GM20431 (cell line): ENCODE measurements around the gene SH3TC1.

Experiments used
- in situ Hi-C: fragments of 300-500 bp; cut with MseI, MboI; formaldehyde crosslinking; loops from one replicate; pipeline ENCODE4 v1.15.0; 2020; ENCODE audit warnings: low sequenced_read_pairs; ENCODE audit not compliant: unreplicated experiment

The SH3TC1 gene

DNA sequence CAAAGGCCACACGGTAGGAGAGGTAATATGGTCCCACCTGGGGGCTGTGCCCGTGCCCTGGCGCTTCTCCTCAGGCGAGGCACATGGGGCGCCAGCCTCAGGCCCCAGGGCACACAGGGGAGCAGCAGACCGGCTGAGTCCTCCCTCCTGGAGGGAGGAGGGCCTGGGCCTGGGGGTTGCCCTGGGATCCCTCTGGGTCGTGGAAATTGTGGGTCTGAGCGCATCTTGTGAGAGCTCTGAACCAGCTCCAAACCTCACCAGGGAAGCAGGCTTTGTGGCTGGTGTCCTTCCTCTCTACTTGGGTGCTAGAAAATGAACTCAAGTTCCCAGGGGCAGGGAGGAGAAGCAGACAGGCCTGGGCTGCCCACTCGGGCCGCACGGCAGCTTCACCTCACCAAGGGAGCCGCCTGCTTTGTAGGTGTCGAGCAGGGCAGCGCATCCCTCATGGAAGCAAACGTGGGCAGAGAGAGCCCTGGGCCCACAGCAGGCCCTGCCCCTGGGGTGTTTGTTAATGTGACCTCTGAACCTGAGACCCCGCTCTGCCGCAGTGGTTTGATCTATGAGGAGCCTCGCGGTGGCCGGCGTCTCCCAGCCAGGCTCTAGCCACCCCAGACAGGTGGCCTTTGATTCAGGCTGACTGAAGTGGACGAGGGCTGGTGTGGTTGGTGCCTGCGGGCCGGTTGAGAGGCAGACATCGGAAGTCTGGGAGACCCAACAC, 81.2 kb downstream of the SH3TC1 start:
- in situ Hi-C loops, result no loop called here

DNA sequence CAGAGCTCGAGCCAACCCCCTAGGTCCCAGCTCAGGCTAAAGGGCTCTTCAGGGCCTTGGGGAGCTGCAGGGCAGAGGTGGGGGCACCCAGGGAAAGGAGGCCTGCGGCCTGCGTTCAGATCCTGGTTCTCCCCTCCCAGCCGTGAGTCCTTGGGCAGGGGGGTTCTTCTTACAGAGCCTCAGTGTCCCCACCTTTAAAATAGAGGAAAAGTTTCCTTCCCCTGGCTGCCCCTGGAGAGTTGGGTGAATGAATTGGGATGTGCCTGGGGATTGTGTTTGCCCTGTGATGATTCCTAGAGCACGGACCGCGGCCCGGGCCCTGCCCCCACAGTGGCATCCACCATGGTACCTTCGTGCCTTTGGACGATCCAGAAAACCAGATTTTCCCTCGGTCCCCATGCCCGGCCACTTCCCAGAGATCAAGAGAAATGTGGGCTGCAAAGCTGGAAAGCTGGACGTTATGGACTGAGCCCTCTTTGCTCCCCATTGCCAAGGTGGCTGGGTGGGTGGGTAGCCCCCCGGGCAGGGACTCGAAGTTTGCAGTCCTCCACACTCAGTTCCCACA, 81.9 kb downstream of the SH3TC1 start:
- in situ Hi-C loops, result no loop called here

DNA sequence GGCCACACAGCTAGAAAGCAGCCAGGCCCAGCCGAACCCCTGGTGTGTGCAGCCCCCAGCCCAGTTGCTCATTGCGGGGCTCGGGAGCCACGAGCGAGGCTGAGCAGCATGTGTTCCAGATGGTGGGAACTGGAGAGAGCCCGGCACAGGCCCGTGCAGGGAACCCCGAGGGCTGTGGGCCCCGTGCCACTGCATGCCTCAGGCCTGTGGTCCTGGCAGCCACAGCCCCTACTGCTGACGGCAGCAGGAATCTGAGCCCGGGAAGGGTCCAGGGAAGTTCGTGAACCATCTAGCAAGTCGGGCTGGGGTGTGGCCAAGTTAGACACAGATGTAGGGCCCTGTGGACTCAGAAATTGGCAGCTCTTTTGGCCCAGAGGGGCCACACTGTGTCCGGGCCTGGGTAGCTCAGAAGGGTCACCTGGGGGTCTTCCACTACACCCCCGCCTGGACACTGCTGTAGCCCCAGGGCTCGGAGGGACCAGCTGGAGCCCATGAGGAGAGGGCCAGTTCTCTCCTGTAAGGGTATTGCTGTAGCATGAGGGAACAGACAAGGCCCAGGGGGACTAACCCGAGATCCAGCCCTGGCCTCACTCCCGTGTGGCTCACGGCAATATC, 82.5 kb downstream of the SH3TC1 start:
- in situ Hi-C loops, result no loop called here

DNA sequence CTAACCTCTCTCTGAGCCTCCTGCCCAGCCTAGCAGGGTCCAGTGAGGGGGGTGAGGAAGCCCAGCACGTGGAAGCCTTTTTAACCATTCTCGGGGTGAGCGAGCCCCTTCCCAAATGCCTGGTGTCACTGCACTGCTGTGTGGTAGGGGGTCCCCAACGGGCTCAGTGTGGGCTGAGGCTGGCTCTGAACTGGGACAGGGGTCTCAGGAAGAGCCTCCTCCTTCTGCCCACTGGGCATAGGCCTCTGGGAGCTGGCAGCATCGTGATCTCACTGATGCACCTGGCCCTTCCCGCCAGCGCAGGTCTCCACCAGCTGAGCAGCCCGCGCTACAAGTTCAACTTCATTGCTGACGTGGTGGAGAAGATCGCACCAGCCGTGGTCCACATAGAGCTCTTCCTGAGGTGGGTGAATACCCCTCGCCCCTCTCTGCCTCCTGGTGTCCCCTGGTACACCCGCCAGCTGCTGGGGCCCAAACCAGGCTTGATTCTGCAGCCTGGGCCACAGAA, 83.1 kb downstream of the SH3TC1 start:
- in situ Hi-C loops, result no loop called here

DNA sequence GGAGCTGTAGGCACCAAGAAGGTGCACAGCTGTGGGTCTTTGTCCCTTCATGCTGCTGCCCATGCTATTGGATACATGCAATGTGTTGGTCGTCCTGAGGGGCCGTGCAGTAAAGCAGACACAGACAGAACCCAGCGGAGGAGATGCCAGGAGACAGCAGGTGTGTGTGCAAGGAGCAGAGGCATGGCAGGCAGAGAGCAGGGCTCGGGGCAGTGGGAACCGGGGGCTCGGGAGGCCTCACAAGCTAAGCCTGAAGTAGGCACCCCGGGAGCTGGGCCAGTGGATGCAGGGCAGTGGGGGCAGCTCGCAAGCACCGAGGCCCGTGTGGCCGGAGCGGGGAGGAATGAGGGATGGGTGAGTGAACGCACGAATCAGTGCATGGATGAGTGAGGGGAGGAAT, 83.7 kb downstream of the SH3TC1 start:
- in situ Hi-C loops, result no loop called here

DNA sequence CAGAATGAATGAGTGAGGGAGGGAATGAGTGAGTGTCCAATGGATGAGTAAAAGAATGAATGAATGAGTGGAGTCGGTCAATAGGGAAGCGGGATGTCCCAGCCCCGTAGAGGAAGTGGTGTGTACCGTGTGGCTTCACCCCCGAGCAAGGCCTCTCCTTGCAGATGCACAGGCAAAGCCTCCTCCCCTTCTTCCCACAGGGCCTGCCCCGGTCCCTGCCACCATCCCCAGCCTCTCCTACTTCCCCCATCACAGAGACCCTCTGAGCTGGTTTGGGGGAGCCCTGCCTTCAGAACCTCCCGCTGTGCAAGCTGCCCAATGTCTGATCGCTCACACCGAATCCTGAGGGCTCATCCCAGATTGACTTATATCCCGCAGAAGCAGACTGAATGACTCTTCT, 84.1 kb downstream of the SH3TC1 start:
- in situ Hi-C loops, result no loop called here

DNA sequence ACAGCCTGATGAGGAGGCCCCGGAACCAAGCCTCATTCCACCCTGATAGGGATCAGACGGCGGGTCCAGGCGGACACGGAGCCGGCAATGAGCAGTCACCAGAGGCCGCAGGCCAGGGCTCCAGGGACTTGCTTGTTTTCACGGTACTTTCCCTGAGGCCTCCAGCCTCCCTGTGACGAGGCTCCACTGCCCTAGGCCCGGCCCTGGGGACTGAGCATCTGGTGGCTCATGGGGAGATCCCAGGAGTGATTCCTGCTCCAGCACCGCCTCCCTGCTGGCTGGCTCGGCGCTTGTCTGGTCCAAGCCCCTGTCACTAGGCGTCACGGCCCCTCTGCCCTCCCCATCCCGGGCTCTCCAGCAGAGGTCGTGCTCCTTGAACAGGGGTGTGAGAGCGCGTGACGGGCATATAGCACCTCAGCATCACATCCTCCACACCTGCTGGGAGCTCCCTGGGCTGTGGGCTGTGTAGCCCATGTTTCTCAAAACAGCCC, 84.6 kb downstream of the SH3TC1 start:
- in situ Hi-C loops, result no loop called here

DNA sequence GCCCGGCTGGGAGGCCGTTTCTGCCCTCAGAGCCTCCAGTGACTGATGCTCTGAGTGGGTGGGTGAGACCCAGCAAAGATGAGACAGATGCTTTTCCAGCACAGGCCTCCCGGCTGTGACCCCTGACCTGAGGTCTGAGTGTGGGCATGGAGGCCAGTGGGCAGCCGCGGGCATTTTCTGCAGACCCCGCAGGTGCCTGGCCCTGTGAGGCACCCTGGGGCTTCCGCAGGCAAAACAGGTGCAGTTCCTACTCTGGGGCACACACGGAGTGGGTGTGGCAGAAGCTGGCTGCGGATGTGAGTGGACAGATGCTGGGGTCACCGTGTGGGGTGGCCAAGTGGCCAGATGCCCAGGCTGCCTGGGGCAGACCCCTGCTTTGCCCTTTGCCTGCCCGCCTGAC, 85.3 kb downstream of the SH3TC1 start:
- in situ Hi-C loops, result no loop called here

DNA sequence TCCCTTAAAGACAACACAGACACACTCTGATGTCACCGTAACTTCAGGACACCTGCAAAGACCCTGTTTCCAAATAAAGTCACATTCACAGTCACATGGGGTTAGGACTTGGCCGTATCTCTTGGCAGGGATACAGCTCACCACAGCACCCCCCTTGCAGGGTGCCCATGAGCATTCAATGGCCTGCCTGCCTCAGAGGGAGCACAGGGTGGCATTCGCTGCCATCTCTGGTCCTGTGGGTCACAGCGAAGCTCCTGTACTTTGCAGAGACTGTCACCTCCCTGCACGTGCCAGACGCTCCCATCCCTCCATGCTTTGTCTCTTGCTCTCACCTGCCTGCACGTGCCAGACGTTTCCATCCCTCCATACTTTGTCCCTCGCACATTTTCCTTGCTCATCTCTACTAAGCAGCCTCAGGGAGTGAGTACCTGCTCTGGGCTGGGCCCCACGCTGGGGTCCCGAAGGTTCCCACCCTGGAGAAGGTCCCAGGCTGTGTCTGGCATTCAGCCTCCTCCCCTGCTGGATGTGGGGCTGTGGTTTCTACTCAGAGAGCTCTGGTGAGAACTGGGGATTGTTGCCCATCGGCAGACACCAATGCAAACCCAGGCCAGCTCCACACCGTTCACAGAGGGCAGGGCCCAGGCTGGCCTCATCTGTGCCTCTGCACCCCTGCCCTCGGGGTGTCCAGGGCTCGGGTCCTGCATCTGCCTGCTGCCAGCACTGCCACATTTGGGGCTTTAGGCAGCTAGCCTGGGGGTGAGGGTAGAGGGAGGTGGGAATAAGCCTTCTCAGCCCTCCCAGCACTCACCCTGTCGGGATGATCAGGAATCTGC, 86.3 kb downstream of the SH3TC1 start:
- in situ Hi-C loops, result no loop called here

DNA sequence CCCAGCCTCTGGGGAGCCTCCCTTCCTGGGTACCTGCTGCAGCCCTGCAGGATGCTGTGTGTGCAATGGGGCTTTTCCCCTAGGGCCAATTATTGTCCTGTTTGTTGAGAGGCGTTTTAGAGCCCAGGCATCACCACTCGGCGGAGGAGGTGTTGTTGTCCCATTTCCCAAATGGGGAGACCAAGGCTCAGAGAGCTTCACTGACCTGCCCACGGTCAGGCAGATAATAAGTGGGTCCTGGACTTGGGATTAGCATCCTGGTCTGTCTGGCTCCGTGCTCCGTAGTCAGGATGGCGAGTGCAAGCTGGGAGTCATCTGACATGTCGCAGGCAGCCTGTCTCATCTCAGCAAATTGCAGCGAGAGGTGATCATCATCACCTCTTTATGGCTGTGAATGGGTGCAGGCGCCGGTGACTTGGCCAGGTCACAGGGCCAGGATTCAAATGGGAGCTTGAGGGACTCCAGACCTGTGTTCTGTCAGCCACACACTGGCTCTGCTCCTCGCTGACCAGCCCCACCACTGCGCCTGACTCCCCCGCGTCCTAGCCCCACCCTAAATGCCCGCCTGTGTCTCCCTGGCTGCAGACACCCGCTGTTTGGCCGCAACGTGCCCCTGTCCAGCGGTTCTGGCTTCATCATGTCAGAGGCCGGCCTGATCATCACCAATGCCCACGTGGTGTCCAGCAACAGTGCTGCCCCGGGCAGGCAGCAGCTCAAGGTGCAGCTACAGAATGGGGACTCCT, 87.1 kb downstream of the SH3TC1 start:
- in situ Hi-C loops, result no loop called here

DNA sequence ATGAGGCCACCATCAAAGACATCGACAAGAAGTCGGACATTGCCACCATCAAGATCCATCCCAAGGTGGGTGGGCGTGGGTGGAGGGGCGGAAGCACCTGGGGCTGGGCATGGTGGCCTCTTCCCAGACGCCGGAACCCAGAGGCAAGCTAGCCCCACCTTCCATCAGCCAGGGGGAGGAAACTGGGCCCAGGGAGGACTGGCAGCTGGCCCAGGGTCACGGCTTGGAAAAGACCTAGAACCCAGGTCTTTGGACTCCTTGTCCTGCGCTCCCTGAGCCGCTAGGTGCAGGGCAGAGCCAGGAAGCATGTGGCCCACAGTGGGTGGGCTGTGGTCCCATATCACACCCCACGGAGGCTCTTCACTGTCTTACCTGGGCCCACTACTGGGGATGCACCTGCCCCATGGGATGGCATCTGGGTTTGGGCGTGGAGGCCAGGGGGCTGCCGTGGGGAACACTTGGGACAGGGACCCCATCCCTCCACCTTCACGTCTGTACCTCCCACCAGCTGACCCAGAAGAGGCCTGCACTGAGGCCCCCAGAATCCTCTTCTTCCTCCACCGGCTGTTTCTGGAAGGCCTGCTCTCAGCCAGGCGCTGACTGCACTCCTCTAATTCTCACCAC, 87.7 kb downstream of the SH3TC1 start:
- in situ Hi-C loops, result no loop called here

DNA sequence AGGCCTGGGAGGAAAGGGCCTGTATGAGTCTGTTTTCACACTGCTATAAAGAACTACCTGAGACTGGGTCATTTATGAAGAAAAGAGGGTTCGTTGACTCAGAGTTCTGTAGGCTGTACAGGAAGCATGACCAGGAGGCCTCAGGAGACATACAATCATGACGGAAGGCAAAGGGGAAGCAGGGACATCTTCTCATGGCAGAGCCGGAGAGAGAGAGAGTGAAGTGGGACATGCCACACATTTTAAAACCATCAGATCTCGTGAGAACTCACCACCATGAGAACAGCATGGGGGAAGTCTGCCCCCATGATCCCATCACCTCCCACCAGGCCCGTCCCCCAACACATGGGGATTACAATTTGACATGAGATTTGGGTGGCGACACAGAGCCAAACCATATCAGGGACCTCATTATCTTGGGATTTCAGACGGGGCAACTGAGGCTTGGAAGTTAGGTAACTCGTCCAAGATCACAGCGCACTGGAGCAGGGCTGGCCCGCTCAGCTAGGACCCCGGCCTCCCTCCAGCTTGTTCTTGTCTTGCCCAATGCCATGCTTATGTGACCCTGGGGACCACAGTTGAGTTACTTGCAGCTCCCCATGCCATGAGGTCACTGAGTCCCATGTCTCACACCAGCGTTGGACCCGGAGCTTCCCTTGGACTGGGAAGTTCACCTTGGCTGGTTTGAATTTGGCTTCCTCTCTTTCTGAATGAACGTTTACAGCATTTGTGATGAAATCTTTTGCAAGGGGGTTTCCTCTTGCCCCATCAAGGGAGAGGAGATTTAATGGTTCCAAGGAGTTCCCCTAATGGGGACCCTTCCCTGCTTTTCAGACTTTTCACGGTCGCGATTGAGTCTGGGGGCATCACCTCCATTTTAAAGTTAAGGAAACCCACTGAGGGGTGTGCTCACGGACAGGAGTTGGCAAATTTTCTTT, 88.5 kb downstream of the SH3TC1 start:
- in situ Hi-C loops, result no loop called here

DNA sequence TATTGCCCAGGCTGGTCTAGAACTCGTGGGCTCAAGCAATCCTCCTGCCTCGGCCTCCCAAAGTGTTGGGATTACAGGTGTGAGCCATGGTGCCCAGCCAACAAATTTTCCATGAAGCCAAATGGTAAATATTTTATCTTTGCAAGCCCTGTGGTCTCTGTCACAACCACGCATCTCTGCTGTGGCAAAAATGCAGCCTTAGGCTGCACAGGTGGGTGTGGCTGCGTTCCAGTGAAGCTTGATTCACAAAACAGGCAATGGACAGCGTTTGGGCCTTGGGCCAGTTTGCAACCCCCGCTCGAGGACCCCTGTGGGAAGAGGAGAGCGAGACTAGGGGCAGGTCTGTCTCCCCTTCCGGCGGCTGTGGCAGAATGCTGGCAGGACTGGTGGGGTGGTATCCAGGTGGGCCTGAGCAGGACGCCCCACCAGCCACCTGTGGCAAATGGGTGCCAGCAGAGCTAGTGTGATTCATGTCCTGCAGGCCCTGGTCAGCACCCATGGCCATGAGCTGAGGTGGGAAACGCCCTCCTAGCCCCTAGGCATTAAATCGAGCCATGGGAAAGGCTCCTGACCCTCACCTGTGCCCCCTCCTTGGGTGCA, 90.2 kb downstream of the SH3TC1 start:
- in situ Hi-C loops, result no loop called here

DNA sequence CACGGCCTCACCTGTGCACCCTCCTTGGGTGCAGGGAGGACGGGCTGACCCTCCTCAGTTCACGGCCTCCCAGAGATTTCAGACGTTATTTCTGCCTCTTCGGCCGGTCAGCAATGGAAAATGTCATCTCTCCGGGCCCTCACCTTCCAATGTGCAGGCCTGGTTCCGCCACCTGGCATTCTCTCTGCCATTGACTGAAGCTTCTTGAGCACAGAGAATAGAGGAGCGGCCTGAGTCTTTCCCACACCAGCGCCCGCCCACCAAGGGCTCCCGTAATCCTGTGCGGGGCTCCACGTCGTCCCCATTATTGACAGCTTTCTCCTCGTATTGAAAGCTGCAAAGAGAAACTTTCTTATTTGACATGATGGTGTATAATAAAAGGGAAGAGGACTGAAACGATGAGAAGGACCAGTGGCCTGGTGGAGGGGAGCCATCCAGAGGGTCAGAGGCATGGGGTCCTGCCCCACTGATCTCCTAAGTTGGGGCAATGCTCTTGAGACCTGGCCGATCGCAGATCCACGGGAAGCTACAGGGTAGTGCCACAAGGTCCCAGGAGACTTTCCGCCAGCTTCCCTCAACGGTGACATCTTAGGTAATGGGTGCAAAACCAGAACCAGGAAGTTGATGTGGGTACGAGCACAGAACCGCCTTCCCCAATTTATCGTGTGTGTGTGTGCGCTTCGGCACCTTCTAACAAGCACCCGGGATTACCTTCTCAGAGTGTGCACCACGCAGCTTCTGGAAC, 91.0 kb downstream of the SH3TC1 start:
- in situ Hi-C loops, result no loop called here

DNA sequence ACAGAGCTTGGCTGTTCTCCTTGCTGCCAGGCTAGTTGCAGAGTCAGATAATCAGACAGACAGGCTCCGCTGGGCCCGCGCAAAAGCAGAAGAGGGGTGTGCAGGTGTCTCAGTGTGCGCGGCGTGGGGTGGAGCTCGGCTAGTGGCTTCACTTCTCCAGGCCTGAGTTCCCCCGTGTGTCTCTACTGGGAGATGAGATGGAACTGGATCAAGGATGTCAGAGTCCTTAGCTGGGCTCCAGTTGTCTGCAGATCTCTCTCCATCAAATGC, 91.5 kb downstream of the SH3TC1 start:
- in situ Hi-C loops, result no loop called here
